Sigmoid colon (tissue), 4 donors: ENCODE data around the gene OSER1.

Source experiments
- CTCF ChIP-seq, 4 experiments: fragments of 450-650 bp in 3 of 4; fragments of 200-600 bp in 1 of 4; IDR thresholded peaks; one replicate each; pipeline ENCODE4 v1.5.1; 2016 to 2019; ENCODE audit warnings: antibody characterized with exemption in 4 of 4, mild to moderate bottlenecking in 3 of 4, moderate library complexity in 2 of 4
- EP300 ChIP-seq, 4 donors: sonication (generic); formaldehyde crosslinking; IDR thresholded peaks; one replicate each; pipeline ENCODE4 v1.6.1; 2017; ENCODE audit warnings: antibody characterized with exemption in 4 of 4

- TF ChIP-seq CTCF (IDR thresholded peaks at IDR 0.05) (no peak), EP300 (IDR thresholded peaks at IDR 0.05) (no peak)
Measured at GRCh38 chr20:44206132-44206531, 4.4 kb downstream of the OSER1 start.
